Activated CD8-positive, alpha-beta memory T cell treated with anti-CD3 and anti-CD28 coated beads for 24 hours (primary cell): ENCODE data around the gene ARHGEF7.
"Not testable (repeated sequence)": the region's sequence is repeated elsewhere in the genome, so short reads cannot be mapped to it uniquely, and the experiment has no call there.

Experiments used
- DNase-seq: peaks from one replicate; pipeline ENCODE4 v3.0.0-alpha.2; 2020

Gene ARHGEF7

DNA sequence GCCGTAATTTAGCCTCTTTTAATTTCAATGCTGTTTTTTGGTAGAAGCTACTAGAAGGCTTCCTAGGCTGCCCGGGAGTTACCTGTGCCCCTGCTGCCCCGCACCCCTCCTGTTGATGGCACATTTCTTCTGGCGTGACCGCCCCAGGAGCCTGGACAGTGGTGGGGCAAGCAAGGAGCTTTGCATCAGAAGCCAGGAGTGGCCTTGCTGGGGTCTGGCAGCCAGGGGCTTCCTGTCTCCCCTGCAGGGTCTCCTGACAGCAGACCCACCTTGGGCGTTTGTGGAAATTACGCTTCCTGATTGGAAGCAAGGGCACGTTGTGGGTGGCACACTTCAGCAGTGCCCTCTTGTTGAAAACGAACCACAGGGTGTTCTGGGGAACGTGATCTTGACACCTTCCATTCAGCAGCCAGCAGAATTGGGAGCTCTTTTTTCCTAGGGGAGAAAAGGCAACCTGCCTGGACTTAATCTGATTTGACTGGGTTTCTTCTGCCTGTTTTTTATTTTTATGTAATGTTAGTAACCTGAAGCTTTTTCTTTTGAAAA is 115.3 kb downstream of the ARHGEF7 start:
- no peak for DNase-seq

DNA sequence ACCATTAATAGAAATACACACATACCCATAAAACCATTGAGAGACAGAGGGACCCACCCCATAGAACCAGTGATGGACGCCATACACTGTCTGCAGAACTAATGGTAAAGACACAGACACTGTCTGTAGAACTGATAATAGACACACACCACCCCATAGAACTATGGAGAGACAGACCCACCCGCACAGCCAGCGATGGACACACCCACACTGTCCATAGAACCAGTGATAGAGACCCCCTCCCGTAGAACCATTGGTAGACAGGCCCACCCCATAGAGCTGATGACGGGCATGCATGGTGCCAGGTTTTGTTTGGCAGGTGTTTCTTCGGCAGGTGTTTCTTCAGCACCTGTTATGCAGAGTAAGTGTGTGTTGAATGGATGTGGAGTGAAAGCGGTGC is 117.1 kb downstream of the ARHGEF7 start:
- DNase-seq, result no peak

DNA sequence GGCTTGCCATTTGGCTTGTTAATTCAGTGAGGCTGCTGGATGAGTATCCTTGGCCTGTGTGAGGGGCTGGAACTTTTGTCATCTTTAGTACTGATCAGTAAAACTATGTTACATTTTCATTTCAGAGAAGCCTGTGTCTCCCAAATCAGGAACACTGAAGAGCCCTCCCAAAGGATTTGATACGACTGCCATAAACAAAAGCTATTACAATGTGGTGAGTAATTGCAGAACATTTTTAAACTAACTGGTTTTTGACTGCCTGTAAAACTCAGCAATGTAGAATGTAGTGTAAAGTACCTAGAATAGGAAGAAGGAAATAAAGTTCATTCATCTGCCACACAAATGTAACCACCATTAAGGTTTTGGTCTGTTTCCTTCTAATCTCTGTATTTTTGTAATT is 118.0 kb downstream of the ARHGEF7 start:
- DNase-seq, result no peak

- no peak for DNase-seq
These were observed 124.9 kb downstream of the ARHGEF7 start for GRCh38 chr13:111239764-111240670.

GRCh38 chr13:111241006-111241755 is 126.1 kb downstream of the ARHGEF7 start:
- no peak for DNase-seq

- DNase-seq, result no peak
These were observed 126.8 kb downstream of the ARHGEF7 start for GRCh38 chr13:111241862-111242261.

- DNase-seq, result no peak
These were observed 127.5 kb downstream of the ARHGEF7 start for GRCh38 chr13:111242585-111242984.

DNA sequence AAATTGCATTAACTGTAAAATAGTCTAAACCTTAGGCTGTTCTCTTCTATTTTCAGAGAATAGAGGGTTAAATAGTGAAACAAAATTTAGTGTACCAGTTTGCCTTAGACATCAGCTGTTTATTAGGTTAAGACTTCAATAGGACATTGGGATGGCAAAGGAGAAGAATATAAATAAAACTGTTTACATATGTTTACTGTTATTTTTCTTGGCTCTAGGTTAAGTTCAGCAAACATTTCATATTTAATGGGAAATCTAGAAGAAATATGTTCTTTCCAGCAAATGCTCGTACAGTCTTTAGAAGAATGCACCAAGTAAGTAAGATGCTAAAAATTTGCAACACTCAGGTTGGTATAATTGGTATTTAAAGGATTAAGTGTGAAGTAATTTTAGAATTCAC is 128.9 kb downstream of the ARHGEF7 start:
- no peak for DNase-seq

GRCh38 chr13:111245576-111246384 is 130.7 kb downstream of the ARHGEF7 start:
- no peak for DNase-seq

DNA sequence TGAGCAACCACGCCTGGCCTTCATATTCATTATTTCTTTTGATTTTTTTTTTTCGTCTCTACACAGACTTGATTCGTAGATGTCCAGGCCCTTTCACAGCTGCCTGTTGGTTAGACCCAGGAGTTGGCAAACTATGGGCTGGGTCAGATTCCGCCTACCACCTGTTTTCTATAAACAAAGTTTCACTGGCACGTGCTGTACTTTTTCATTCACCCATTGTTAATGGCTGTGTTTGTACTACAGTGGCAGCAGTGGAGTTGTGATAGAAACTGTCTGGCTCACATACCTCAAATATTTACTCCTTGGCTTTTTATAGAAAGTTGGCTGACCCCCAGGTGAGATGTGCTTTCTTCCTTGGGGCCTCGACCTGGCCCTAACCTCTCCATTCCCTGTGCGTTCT is 132.4 kb downstream of the ARHGEF7 start:
- DNase-seq, result no peak

DNA sequence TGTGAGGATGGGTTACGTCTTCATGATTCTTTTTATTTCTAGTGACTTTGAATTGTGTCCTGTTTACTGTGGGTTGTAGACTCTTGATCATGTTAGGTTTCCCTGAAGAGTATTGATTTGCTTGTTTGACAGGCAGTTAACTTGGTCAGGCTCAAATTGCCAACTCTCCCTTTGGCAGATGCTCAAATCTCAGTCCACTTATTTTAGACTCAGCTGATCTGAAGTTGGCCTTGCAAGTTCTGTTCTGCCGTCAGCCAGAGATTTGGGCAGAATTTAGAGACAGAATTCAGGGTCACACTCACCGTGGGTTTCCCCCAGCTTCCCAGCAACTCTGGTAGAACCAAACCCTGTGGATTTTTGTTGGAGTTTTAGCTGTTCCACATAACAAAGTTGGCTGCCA is 133.7 kb downstream of the ARHGEF7 start:
- no peak for DNase-seq

- no peak for DNase-seq
These were observed 134.7 kb downstream of the ARHGEF7 start for GRCh38 chr13:111249637-111250360.

DNA sequence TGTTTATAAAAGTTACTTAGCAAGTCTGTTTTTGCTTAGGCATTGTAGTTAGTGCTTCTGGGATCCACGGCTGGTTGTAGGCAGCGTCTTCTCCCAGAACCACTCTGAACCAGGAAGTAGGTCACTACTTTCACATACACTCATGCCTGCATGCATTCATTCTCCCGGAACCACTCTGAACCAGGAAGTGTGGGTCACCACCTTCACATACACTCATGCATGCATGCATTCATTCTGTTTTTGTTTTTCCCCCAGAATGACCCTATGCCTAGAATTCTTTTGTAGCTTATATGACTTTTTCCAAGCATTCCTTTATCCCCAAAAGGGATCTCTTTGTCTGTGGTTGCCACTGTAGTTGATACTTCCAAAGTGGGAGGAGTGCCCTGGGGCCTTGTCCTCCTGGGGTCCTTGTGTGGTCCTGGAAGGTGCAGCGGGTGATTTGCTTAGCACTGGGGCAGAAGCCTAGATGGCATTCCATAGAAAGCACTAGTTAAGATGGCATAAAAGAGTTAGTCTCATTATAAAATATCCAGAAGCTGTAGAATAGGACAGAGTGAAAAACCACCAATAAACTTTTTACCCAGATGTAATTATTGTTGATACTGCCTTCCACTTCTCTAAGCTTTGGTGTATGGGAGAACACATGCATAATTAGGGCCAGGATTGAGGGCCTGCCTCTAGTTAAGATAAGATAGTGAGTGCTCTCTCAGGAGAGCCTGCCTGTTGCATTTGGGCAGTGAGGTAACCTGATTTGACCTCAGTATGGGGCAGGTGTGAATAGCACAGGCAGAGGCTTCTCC is 136.7 kb downstream of the ARHGEF7 start:
- DNase-seq, result no peak

DNA sequence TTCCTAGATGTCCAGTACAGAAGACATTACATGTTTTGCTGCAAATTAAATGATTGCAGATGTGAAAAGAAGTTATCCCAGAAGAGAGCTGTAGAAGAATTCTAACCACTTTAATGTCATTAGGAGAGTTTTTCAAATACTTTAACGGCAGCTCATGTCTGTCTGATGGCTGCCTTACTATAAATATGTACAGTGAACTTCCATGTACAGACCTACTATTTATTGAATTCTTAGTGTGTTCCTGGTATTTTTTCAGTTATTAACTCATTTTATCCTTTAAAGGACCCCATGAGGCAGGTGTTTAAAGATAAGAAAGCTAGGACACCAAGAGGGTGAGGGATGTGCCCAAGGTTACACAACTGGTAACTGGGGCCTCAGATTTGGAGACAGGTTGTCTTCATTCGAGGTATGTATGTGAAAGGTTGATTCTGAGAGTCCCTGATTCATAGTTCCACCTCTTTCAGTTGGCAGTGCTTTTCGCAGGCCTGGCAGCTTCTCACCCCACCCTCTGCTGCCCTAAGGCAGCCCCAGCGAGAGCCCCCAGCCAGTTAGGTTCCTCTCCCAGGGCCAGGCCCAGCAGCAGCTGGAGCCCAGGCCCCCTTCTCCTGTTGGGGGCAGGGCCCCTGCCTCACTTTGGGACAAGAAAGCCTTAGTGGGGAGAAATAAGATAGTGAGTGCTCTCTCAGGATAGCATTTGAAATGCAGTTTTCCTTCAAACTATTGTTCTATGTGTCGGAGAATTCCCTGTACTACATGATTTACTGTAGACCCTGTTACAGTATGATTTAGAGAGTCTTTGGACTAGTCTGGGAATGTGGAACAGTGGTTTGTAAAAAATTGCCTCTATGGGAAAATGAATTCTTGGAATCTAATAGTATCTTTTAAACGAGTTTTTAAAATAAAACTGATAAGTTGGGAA is 137.6 kb downstream of the ARHGEF7 start:
- DNase-seq, result no peak

DNA sequence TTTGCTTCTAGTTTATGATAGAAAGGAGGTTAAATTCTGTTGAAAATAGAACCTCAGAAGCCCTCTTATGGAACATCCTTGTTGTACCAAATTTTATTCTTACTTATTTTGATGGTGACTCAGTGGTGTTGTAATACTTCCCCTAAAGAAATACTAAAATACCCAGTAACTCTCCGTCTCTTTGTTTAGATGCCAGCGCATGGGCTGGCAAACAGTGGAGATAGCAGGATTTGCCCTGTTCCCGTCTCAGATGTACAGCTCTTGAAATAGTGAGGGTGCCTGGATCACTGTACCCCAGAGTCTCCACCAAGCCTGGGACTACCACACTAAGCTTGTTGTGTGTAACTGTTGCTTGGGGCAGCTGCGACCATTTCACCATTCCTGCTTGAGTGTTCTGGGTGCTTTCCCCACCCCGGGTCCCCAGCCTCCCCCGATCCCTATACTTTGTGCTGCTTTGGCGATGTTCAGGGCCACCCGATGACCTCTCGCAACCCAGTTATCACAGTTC is 138.3 kb downstream of the ARHGEF7 start:
- DNase-seq, result no peak

GRCh38 chr13:111255228-111255790 is 140.2 kb downstream of the ARHGEF7 start:
- DNase-seq, result no peak

DNA sequence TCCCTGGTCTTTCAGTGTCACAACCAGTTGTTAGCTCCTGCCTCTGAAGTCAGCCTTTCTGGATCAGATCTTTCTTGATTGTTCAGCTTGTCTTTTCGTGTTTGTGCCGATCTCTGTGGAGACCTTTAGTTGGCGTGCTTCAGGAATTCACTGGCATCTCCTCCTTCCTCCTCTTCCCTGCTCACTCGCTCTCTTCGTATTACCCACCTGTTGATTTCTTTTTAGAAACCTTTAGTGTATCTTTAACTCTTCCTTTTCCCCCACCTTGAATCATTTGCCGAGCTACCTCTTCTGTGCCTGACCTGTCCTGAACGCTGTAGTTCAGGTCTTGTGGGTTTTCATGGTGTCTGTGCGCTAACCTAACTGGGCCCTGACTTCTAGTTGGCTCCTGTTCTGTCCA is 141.3 kb downstream of the ARHGEF7 start:
- no peak for DNase-seq

DNA sequence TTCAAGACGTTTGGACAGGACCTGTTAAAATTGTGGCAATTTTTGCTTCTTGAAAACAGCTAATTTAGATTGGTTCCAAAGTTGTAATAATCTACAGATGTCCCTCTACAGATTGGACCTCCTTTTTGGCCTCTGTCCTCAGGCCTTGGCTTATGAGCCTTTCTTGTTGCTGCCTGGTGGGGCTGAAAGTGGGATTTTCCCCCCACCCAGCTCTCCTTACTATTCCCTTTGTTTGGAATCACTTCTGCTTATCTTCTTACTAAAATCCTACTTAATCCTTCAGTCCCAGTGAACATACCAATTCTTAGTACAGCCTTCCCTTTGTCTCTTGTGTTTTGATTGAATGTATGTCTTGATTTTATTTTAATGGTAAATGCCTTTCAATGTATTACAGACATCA is 141.8 kb downstream of the ARHGEF7 start:
- DNase-seq, result no peak

DNA sequence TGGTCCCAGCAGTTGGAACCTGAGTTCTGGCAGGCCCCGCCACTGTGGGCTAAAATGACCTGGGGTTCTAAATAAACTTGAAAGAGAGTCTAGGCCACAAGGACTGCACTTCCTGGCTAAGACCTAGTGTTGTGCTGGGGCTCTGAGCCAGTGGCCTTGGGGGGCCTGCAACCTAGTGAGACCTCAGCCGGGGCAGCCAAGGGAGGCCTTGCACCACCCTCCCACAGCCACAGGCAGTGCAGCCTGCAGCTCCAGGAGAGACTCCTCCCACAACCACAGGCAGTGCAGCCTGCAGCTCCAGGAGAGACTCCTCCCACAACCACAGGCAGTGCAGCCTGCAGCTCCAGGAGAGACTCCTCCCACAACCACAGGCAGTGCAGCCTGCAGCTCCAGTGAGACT is 142.8 kb downstream of the ARHGEF7 start:
- not testable (repeated sequence) for DNase-seq

GRCh38 chr13:111258637-111259036 is 143.5 kb downstream of the ARHGEF7 start:
- no peak for DNase-seq
